ENCODE data around the gene ITGA3. TPM values are rescaled to one million over a fixed set of nuclear protein-coding genes. Genes with fewer than 3 reads are reported as not detected.

The ITGA3 gene
- total and polyA plus RNA-seq, 4 donors: 0.79 to 4.4 (median 1.4) TPM

- H3K27me3 ChIP-seq (ENCODE audit: control insufficient read depth in 4 of 4, insufficient read depth in 4 of 4, low read length in 3 of 4): no peaks in the 10 kb centered on the region
- H3K4me1 ChIP-seq (ENCODE audit: control insufficient read depth in 4 of 4, insufficient read depth in 4 of 4, low read length in 3 of 4): peaks cover 22 to 68% (median 58%) of the 10 kb centered on the region in 4 donors
- H3K27ac ChIP-seq (ENCODE audit: low read depth in 1 of 2, low read length in 2 of 2): peak overlapping the region; percentile 86 to 94
- no peaks in the 10 kb centered on the region for H3K9me3 ChIP-seq (ENCODE audit: control insufficient read depth in 4 of 4, low read length in 3 of 4)
- 77% methylated on average over 5 of the region's 5 CpGs for WGBS
- no peak overlapping the region for H3K4me3 ChIP-seq (ENCODE audit: low read depth in 1 of 3, low read length in 3 of 3)
- H3K9ac ChIP-seq (ENCODE audit: low read depth in 1 of 2, low read length in 2 of 2): peak overlapping the region in 1 of 2 donors; percentile 34
- TF ChIP-seq HNF4A (conservative IDR thresholded peaks at IDR 0.05): no peak
- TF ChIP-seq MAX (IDR thresholded peaks at IDR 0.05): no peak
- TF ChIP-seq YY1 (IDR thresholded peaks at IDR 0.05): no peak
- no peak for TF ChIP-seq ZBTB33 (IDR thresholded peaks at IDR 0.05)
- TF ChIP-seq HNF4G (IDR thresholded peaks at IDR 0.05): no peak
- no peak for TF ChIP-seq RXRA (IDR thresholded peaks at IDR 0.05)
- no peak for TF ChIP-seq SP1 (IDR thresholded peaks at IDR 0.05)
- no peak for TF ChIP-seq RAD21 (IDR thresholded peaks at IDR 0.05)
- no peak for TF ChIP-seq GABPA (IDR thresholded peaks at IDR 0.05 in 1 of 2, conservative IDR thresholded peaks at IDR 0.05 in 1 of 2)
- TF ChIP-seq JUND (IDR thresholded peaks at IDR 0.05): no peak
- no peak for TF ChIP-seq CTCF (IDR thresholded peaks at IDR 0.05; ENCODE audit: low read depth, low read length, missing input control)
- TF ChIP-seq REST (IDR thresholded peaks at IDR 0.05): no peak
- no peak for TF ChIP-seq EGR1 (IDR thresholded peaks at IDR 0.05; ENCODE audit: low read depth in 2 of 2)
- peaks cover 2 to 9% (median 7%) of the 10 kb centered on the region in 4 donors for H3K36me3 ChIP-seq (ENCODE audit: control insufficient read depth in 4 of 4, insufficient read depth in 3 of 4, low read depth in 1 of 4, low read length in 3 of 4)
- DNase-seq (ENCODE audit: low spot score): no peak
Observed at GRCh38 chr17:50100480-50100883, 44.6 kb downstream of the ITGA3 start.

GRCh38 chr17:50100921-50101345, 45.0 kb downstream of the ITGA3 start:
- no peak for DNase-seq (ENCODE audit: low spot score)
- H3K27me3 ChIP-seq (ENCODE audit: control insufficient read depth in 4 of 4, insufficient read depth in 4 of 4, low read length in 3 of 4): no peaks in the 10 kb centered on the region
- H3K27ac ChIP-seq (ENCODE audit: low read depth in 1 of 2, low read length in 2 of 2): peak overlapping the region; percentile 86 to 94
- peak overlapping the region; percentile 34 to 58 for H3K9ac ChIP-seq (ENCODE audit: low read depth in 1 of 2, low read length in 2 of 2)
- H3K4me3 ChIP-seq (ENCODE audit: low read depth in 1 of 3, low read length in 3 of 3): peak overlapping the region in 1 of 3 donors; percentile 4
- H3K9me3 ChIP-seq (ENCODE audit: control insufficient read depth in 4 of 4, low read length in 3 of 4): no peaks in the 10 kb centered on the region
- WGBS: 30% methylated on average over 15 of the region's 15 CpGs
- H3K4me1 ChIP-seq (ENCODE audit: control insufficient read depth in 4 of 4, insufficient read depth in 4 of 4, low read length in 3 of 4): peaks cover 22 to 63% (median 56%) of the 10 kb centered on the region in 4 donors
- H3K36me3 ChIP-seq (ENCODE audit: control insufficient read depth in 4 of 4, insufficient read depth in 3 of 4, low read depth in 1 of 4, low read length in 3 of 4): peaks cover 5 to 13% (median 9%) of the 10 kb centered on the region in 4 donors
- TF ChIP-seq TAF1 (conservative IDR thresholded peaks at IDR 0.05): no peak
- TF ChIP-seq CTCF (IDR thresholded peaks at IDR 0.05; ENCODE audit: low read depth, low read length, missing input control): no peak
- no peak for TF ChIP-seq ZBTB33 (IDR thresholded peaks at IDR 0.05)
- no peak for TF ChIP-seq HNF4A (conservative IDR thresholded peaks at IDR 0.05)
- TF ChIP-seq MAX (IDR thresholded peaks at IDR 0.05): no peak
- no peak for TF ChIP-seq NR2F2 (IDR thresholded peaks at IDR 0.05)
- no peak for TF ChIP-seq EGR1 (IDR thresholded peaks at IDR 0.05; ENCODE audit: low read depth in 2 of 2)
- no peak for TF ChIP-seq RXRA (IDR thresholded peaks at IDR 0.05)
- no peak for TF ChIP-seq ATF3 (IDR thresholded peaks at IDR 0.05)
- TF ChIP-seq RAD21 (IDR thresholded peaks at IDR 0.05): no peak
- TF ChIP-seq GABPA (IDR thresholded peaks at IDR 0.05 in 1 of 2, conservative IDR thresholded peaks at IDR 0.05 in 1 of 2): no peak
- no peak for TF ChIP-seq FOXA1 (IDR thresholded peaks at IDR 0.05)
- TF ChIP-seq SP1 (IDR thresholded peaks at IDR 0.05): no peak
- TF ChIP-seq JUND (IDR thresholded peaks at IDR 0.05): no peak
- TF ChIP-seq FOXA2 (IDR thresholded peaks at IDR 0.05): no peak
- TF ChIP-seq YY1 (IDR thresholded peaks at IDR 0.05): no peak
